GM19240 (cell line): ENCODE data around the gene CACNG5.

ENCODE experiments used
- DNase-seq: peaks from one replicate; pipeline ENCODE4 v3.0.0; 2011; ENCODE audit warnings: low spot score; ENCODE audit not compliant: insufficient read length

CACNG5 gene

GRCh38 chr17:66834919-66835454 is at the start of gene CACNG5:
Gene CACNG5, plus strand, starts transcription at chr17:66835117. Its CDS starts 42,216 bp downstream, at chr17:66877333.
- DNase-seq, result no peak

DNA sequence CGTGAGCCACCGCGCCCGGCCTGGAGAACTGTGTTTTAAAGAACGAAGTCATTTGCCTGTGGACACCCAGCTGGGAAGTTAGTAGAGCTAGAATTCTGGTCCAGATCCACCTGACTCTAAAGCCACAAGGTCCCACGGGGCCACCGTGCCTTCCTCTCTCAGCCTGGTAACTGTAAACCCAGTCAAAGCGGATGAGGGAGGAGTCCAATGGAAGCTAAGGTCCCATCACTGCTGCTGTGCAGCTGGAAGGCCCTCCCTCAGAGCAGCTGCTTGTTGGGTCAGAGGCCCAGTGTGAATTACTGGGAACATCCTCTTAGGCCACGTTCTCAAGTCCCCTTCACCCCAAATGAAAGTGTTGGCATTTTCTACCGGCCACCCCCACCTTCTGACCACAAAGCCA is 48.8 kb upstream of the CACNG5 start:
- DNase-seq, result no peak

GRCh38 chr17:66787914-66788313 is 47.0 kb upstream of the CACNG5 start:
- DNase-seq, result no peak

DNA sequence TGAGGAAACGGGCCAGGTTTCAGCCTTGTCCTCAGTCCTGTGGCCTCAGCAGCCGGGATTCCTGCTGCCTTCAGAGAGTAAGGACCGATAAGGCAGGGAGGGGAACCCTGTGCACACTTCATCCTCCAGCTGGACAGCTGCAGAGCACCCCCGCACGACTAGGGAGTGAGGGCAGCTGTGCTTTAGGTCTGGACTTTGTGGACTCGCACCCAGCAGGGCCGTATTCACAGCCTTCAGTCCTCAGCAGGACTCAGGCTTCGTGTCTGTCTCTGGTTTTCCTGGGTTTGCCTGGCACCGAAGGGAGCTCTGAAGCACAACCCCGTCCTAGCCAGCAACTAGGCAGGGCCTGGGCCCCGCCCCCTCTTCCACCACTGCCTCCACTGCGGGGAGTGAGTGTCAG is 45.8 kb upstream of the CACNG5 start:
- DNase-seq, result no peak

DNA sequence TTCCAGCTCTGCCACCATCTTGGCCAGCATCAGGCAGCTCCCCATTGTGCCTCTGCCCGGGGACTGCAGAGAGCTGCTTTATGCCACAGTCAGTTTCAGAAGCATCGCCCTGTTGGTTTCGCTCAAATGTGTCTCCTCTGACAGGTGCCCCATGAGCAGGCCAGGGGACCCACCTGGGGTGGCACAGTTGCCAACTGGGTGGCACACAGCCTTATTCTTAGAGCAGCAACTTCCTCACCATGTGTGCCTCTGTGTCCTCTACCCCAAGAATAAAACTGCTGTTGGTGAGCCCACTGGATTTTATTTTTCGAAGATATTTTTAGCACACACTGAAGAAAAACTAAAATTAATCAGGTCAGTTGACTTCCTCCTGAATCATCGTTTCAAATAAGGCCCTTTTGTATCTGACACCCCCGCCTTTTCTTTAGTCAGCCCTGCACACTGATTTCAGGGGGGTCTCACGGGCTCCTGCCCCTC is 44.9 kb upstream of the CACNG5 start:
- DNase-seq, result no peak

GRCh38 chr17:66790501-66791061 is 44.3 kb upstream of the CACNG5 start:
- DNase-seq, result no peak

DNA sequence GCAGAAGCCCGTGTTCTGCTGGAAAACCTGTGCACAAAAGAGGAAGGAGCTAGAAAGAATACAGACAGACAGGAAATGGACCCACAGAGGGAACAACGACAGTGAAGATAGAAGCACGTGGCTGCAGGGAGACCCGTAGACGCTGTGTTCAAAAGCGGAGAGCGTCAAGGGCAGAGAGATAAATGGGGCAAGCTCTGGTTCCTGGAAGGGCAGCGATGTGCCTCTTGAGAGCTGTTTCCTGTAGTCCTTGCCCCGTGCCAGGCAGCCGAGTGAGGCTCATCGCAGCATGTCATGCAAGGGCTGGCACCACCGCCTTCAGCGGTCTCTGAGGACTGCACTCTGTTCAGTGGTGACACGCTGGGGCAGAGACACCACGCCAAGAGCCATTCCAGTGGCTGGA is 43.6 kb upstream of the CACNG5 start:
- DNase-seq, result no peak

DNA sequence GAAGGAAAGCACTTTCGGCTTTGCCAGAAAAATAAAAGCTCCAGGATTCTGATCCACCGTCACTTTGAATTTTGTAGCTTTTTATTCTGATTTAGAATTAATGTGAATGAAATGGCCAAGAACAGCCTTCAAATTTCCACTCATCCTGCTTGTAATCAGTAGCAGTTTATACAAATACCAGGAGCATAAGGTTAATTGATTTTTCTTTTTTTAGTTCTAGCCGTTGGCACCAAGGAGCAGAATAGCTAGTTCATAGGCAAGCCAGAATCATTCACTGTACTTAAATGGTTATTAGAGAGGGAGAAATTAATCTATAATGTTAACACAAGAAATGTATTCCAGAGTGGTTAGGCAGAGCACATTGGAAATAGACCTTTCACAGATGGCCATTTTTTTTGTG is 41.1 kb upstream of the CACNG5 start:
- no peak for DNase-seq

DNA sequence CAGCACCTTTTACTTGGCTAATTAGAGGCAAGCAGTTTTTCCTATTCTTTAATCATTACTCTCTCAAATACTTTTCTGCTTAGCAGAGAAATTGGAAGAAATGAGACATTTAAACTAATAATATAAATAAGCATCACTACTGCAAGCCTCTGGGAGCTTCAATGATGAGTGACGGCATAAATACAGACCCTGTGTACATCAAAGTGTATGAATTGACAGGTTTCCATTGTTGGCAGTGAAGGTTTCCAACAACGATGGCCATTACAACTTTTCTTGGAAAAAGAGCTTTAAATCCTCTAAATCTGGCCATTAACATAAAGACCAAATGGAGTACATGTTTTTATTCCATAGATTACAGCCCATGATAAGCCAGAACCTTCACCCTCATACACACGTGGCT is 39.4 kb upstream of the CACNG5 start:
- no peak for DNase-seq

DNA sequence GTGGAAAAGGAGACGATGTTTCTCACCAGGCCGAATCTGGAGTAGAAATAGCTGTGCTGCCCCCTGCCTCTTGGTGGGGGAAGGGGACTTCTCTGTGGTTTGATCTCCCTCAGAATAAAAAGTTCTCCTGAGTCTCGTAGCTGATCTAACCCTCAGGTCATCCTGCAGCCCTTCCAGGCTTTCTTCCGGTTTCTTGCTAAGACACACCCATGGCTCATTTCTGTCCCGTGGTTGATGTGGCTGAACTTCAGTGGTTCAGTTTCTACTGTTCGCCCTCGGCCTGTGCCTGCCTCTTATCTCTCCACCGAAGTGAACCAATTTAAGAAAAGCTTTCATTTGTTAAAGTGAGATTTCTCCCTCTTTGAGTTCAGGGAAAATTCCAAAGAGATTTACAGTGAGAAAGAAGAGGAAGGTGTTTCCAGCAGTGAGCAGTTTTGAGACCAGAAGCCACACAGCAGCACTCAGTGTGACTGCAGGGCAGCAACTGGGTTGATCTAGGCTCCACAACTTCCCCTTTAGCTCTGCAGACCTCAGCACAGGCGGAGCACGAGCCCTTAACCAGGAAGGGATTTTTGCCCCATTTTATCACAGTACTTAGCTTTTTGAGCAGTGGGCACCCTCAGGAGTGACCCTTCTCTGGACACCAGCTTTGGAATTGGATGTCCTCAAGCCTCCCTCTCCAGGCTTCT is 34.9 kb upstream of the CACNG5 start:
- DNase-seq, result no peak

GRCh38 chr17:66803474-66803951 is 31.4 kb upstream of the CACNG5 start:
- DNase-seq, result no peak

DNA sequence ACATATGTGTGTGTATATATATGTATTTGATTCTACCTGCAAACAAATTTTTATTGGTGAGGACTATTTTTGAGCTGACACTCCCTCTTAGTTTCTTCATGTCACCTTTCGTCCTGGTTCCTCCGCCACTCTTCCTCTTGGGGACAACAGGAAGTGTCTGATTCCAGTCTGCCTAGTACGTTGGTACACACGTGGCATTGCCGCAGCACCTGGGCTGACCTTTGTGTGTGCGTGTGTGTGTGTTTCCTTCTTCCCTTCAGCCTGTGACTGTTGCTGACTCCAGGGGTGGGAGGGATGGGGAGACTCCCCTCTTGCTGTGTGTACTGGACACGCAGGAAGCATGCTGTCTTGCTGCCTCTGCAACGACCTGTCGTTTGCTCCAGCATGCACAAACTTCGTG is 29.4 kb upstream of the CACNG5 start:
- no peak for DNase-seq

- DNase-seq, result no peak
Measured at GRCh38 chr17:66807182-66807581, 27.7 kb upstream of the CACNG5 start.

DNA sequence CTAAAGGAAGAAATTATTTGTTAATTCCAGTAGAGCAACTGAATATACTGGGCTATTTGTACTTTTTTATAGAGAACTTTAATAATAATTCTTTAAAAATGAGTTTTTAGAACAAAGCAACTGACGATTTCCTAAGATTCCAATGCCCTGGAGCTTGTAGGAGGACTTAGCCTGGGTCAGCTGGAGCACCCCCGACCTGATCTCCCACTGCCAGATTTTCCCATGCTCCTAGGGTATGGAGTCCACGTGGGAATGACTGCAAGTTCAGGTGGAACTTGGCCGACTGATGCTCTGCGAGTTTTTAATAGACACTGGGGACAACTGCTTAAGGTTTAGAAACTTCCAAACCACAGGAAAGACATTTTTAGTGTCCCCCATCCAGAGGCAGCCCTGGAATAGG is 25.5 kb upstream of the CACNG5 start:
- DNase-seq, result no peak

DNA sequence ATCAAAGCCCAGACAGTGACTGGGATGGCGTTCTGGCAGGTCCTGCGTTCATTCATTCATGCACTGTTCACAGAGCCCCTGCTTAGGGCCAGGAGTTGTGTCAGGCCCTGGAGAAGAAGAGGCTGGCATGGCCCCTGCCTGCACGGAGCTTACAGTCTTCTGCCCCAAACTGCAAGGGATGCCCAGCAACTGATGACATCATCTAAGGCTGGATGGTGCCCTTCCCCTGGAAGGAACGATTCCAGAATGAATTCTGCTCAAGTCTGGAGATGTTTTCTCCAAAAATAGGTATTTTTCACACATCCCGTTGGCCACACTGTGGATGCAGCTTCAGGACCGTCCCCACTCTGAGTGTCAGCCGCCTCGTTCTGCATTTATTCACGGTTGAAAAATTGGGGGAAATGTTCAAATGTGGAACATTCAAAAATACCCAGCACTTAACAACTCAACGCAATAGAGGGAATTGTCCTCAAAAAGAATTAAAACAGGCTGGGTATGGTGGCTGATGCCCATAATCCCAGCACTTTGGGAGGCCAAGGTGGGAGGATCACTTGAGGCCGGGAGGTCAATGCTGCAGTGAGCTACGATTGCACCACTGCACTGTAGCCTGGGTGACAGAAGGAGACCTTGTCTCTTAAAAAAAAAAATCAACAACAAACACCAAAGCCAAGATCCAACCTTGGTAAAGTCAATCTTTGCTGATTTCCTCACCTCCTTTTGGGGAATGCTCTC is 23.8 kb upstream of the CACNG5 start:
- no peak for DNase-seq

DNA sequence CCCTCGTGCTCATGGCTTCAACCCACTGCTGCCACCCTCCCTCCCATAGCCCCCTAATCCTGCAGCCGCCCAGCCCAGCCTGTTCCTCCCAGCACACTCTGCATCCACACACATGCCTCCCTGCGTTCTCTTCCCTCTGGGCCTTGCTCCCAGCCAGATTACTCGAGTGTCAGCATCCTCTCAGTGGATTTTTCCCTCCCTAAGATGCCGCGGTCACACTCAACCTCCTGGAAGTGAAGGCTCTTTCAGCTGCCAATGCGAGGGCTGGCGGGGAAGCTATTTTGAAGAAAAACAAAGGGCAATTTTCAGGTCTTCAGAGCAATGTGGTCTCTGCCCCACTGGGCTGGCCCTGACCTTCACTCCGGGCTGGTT is 23.2 kb upstream of the CACNG5 start:
- DNase-seq, result no peak

DNA sequence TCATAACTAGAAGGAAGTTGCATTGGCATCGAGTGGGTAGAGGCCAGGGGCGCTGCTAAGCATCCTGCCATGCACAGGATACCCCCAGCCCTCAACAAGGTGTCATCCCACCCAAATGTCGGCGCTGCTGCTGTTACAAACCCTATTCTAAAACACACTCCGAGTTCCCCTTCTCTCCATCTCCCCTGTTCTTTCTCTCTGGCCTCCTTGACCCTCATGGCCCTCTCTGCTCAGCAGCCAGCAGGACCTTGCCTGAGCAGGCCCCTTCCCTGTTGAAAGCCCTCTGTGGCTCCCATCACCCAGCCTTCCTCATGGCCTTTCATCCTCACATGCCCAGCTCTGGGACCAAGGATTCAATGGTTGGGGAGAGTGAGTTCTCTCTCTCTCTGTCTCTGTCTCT is 22.3 kb upstream of the CACNG5 start:
- DNase-seq, result no peak

DNA sequence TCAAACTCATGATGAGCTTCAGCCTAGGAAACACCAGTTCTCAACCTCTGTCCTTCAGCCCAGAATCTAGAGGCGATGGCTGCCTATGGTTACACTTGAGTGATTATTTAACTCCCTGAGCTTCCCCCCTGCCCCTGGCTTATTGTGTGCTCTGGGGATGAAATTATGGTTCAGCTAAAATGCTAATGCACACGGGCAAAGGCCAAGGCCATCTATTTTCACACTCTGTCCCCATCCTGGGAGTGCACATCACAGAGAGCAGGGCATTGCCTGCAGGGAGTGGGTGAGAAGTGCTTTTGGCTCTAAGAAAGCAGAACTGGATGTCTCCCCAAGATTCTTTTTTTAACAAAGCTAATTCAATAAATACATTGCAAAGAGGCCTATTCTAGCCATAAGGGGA is 21.6 kb upstream of the CACNG5 start:
- DNase-seq, result no peak

- no peak for DNase-seq
Measured at GRCh38 chr17:66814026-66814425, 20.9 kb upstream of the CACNG5 start.

DNA sequence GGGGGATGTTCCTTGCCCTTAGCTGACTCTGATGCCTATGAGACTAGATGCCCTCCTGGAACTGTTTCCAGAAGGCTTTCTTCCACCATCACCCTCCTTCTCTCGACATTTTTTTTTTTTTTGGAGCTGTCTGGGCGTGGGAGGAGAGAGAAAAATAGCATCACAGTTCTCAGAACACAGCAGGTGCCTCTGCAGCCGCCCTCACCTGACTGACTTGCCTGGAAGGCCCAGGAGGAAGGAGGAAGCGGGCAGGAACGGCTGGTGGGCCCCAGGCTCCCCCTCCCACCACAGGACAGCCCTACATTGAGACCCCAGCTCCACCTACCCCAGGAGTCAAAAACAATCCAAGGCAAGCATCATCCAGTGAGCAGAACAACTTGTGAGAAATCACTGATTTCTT is 20.3 kb upstream of the CACNG5 start:
- DNase-seq, result no peak

DNA sequence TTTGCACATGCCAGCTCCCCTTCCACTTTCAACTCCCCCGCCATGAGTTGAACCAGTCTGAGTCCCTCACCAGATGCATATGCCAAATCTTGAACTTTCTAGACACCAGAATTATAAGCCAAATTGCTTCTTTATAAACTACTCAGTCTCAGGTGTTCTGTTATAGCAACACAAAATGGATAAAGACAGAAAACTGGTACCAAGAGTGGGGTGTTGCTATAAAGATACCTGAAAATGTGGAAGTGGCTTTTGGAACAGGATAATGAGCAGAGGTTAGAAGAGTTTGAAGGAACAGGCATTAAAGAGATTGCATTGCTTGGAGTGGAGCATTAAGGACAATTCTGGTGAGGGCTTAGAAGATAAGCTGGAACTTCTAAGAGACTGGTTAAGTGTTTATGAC is 17.2 kb upstream of the CACNG5 start:
- no peak for DNase-seq

DNA sequence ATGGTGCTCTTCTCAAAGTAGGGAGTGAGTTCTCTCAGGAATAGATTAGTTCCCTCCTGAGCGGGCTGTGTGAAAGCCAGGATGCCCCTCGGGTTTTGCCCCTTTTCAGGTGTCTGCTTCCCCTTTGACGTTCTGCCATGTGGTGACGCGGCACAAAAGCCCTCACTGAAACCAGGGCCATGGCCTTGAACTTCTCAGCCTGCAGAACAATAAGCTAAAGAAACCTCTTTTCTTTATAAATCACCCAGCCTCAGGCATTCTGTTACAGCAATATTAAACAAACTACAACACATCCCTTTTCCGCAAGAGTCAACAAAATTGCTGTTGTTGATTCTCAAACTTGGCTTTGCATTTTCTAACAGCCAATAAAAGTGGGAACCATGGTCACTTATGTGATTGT is 15.5 kb upstream of the CACNG5 start:
- DNase-seq, result no peak
